ENCODE measurements around the gene CD33. TPM values are rescaled to one million over a fixed set of nuclear protein-coding genes. Genes with fewer than 3 reads are reported as not detected.

The CD33 gene
- total and polyA plus RNA-seq, 2 of the 8 experiments (the other 6 are each of a cell fraction or from before 2014, with no cell fraction given): 0.06 TPM; not detected in 1

DNA sequence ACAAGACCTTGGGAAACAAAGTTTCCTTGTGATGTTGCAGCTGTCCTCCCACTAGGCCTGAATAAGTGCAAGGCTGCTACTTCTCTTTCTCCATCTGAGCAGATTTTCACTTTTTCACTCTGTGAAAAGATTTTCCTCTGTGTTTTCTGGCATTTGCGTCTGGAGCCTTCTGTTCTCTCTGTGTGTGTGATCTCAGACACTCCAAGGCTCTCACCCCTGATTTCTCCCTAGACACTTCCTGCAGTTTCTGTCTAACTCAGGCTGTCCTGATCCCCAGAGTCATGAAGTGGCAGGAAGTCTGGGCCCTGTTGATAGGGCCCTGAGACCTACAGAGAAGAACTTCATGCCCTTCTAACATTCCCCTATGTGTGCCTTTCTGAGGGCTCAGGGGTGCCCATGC is 45.6 kb upstream of the CD33 start:
- Histone ChIP-seq H3K4ac (replicated peaks; ENCODE audit: insufficient read length, low read depth, low read length) (no peak overlapping the region), H2BK120ac (replicated peaks; ENCODE audit: low read depth, low read length) (no peak overlapping the region), H4K8ac (ENCODE audit: extremely low read depth, insufficient read depth, low read length) (no peak overlapping the region), H2BK15ac (ENCODE audit: low read length) (no peak overlapping the region), H3K79me1 (ENCODE audit: low read depth, low read length) (no peaks in the 10 kb centered on the region), H3K27me3 (replicated peaks in 1 of 4; ENCODE audit: control insufficient read depth in 3 of 4, extremely low read depth in 1 of 4, insufficient read depth in 3 of 4, low read length in 3 of 4) (peaks cover 0 to 13% (median 5%) of the 10 kb centered on the region in 4 experiments; a peak in 5 of 7 replicates), H4K5ac (ENCODE audit: insufficient read length, low read depth, low read length) (no peak overlapping the region), H3K23ac (ENCODE audit: insufficient read length) (no peak overlapping the region), H3K36me3 (ENCODE audit: control insufficient read depth in 2 of 4, insufficient read depth in 4 of 4, low read length in 3 of 4) (no peaks in the 10 kb centered on the region; a peak in 1 of 8 replicates), H2BK20ac (ENCODE audit: low read length) (no peak overlapping the region), H3K56ac (replicated peaks; ENCODE audit: insufficient read length, low read depth, low read length) (no peak overlapping the region), H2AK5ac (ENCODE audit: low read depth, low read length) (no peak overlapping the region), H3K9ac (replicated peaks in 1 of 4; ENCODE audit: extremely low read depth in 1 of 4, low read depth in 3 of 4, low read length in 3 of 4) (no peak overlapping the region), H2BK5ac (ENCODE audit: low read depth, low read length) (no peak overlapping the region), H4K20me1 (replicated peaks in 1 of 2; ENCODE audit: control insufficient read depth in 1 of 2, insufficient read depth in 2 of 2, low read length in 2 of 2) (no peaks in the 10 kb centered on the region), H4K91ac (replicated peaks; ENCODE audit: insufficient read length, low read length) (no peak overlapping the region), H3K27ac (ENCODE audit: low read depth, low read length) (no peak overlapping the region), H3K4me1 (replicated peaks in 1 of 4; ENCODE audit: control insufficient read depth in 3 of 4, insufficient read depth in 4 of 4, low read length in 3 of 4) (peaks cover 0 to 3% (median 0%) of the 10 kb centered on the region in 4 experiments; a peak in 3 of 7 replicates), H3K23me2 (ENCODE audit: low read depth, low read length) (no peaks in the 10 kb centered on the region), H3K9me3 (ENCODE audit: insufficient read depth in 2 of 2, low read depth in 1 of 2, low read length in 1 of 2) (peaks cover 0 to 8% of the 10 kb centered on the region in 2 experiments; a peak in 1 of 4 replicates), H3K4me3 (ENCODE audit: extremely low read depth in 1 of 4, insufficient read depth in 2 of 4, low read depth in 3 of 4, low read length in 4 of 4) (no peak overlapping the region), H2AFZ (ENCODE audit: low read length) (no peak overlapping the region), H2BK12ac (ENCODE audit: low read depth, low read length) (no peak overlapping the region), H3K79me2 (ENCODE audit: control insufficient read depth in 1 of 2, insufficient read depth in 2 of 2, low read length in 2 of 2) (no peaks in the 10 kb centered on the region), H3K4me2 (ENCODE audit: insufficient read depth in 1 of 2, low read depth in 2 of 2, low read length in 2 of 2) (no peak overlapping the region), H3K14ac (ENCODE audit: insufficient read length) (no peak overlapping the region), H3K18ac (ENCODE audit: extremely low read depth, low read length) (no peak overlapping the region)
- no peak for DNase-seq (ENCODE audit: low read depth in 1 of 2, low spot score in 2 of 2)
- ChIA-PET CTCF (ENCODE audit: partially characterized antibody) (interaction anchor here (4.7 kb wide), 1 partner anchor 22 kb away, joined by 33 read pairs; no protein-coding TSS in a partner anchor), POLR2A (ENCODE audit: partially characterized antibody) (no interaction called here)
- FAIRE-seq: no peak
- 54% methylated on average over 1 of the region's 1 CpG; no CpG with 5 or more reads in 1 of the 2 experiments for WGBS, 2 experiments (ENCODE audit: extremely low coverage in 1 of 2, insufficient coverage in 1 of 2, insufficient read length in 1 of 2, insufficient replicate concordance in 2 of 2, low coverage in 1 of 2, low lambda C conversion rate in 2 of 2, missing lambda C conversion rate in 1 of 2)
- TF ChIP-seq SP4 (IDR thresholded peaks at IDR 0.05; ENCODE audit: low read length) (no peak), BCL11A (IDR thresholded peaks at IDR 0.05; ENCODE audit: low read depth in 2 of 2, low read length in 2 of 2) (no peak), SIX5 (IDR thresholded peaks at IDR 0.05; ENCODE audit: low read depth, low read length) (no peak), HDAC2 (IDR thresholded peaks at IDR 0.05; ENCODE audit: borderline replicate concordance in 1 of 2, low read depth in 2 of 2, low read length in 2 of 2) (no peak), CBX8 (IDR thresholded peaks at IDR 0.05; ENCODE audit: borderline replicate concordance, low read depth, low read length) (no peak), NRF1 (IDR thresholded peaks at IDR 0.05; ENCODE audit: low read depth, low read length) (no peak), HDAC6 (IDR thresholded peaks at IDR 0.05; ENCODE audit: low read depth, low read length) (no peak), KDM5A (IDR thresholded peaks at IDR 0.05; ENCODE audit: low read length) (no peak), CEBPB (IDR thresholded peaks at IDR 0.05; ENCODE audit: low read depth, low read length) (no peak), CBX5 (IDR thresholded peaks at IDR 0.05; ENCODE audit: low read depth, low read length) (no peak)
- TF ChIP-seq, protein P1, sequence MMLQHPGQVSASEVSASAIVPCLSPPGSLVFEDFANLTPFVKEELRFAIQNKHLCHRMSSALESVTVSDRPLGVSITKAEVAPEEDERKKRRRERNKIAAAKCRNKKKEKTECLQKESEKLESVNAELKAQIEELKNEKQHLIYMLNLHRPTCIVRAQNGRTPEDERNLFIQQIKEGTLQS (IDR thresholded peaks at IDR 0.05; ENCODE audit: insufficient read depth, low read depth, low read length): no peak
